ENCODE measurements around the gene GDF10. TPM values are rescaled to one million over a fixed set of nuclear protein-coding genes. Genes with fewer than 3 reads are reported as not detected.

GDF10 gene
- total RNA-seq, 1 experiment from 2014 or later: not detected

- DNase-seq (ENCODE audit: low read depth): no peak
Measured at GRCh38 chr10:47314416-47314970, 14.5 kb downstream of the GDF10 start.

- no peak for DNase-seq (ENCODE audit: low read depth)
Measured at GRCh38 chr10:47315421-47315820, 15.4 kb downstream of the GDF10 start.

GRCh38 chr10:47316131-47316530 is 16.1 kb downstream of the GDF10 start:
- no peak for DNase-seq (ENCODE audit: low read depth)

- no peak for DNase-seq (ENCODE audit: low read depth)
Measured at GRCh38 chr10:47317251-47317650, 17.3 kb downstream of the GDF10 start.

GRCh38 chr10:47318706-47319105 is 18.7 kb downstream of the GDF10 start:
- peak; percentile 63 for DNase-seq (ENCODE audit: low read depth)

- no peak for DNase-seq (ENCODE audit: low read depth)
Measured at GRCh38 chr10:47319784-47320183, 19.8 kb downstream of the GDF10 start.

- DNase-seq (ENCODE audit: low read depth): no peak
Measured at GRCh38 chr10:47320812-47321211, 20.8 kb downstream of the GDF10 start.

GRCh38 chr10:47321521-47322195 is 21.7 kb downstream of the GDF10 start:
- DNase-seq (ENCODE audit: low read depth): no peak

GRCh38 chr10:47322300-47323061 is 22.5 kb downstream of the GDF10 start, which contains the start of gene GDF2:
Gene GDF2 (plus strand): TSS chr10:47322454. CDS start chr10:47322669, 215 bp downstream.
- DNase-seq (ENCODE audit: low read depth): no peak

GRCh38 chr10:47323087-47323486 is 23.1 kb downstream of the GDF10 start:
- no peak for DNase-seq (ENCODE audit: low read depth)

GRCh38 chr10:47323636-47324296 is 23.8 kb downstream of the GDF10 start:
- DNase-seq (ENCODE audit: low read depth): no peak

GRCh38 chr10:47325303-47326291 is 25.6 kb downstream of the GDF10 start:
- no peak for DNase-seq (ENCODE audit: low read depth)

- no peak for DNase-seq (ENCODE audit: low read depth)
Measured at GRCh38 chr10:47326306-47326926, 26.4 kb downstream of the GDF10 start.

GRCh38 chr10:47326927-47327330 is 26.9 kb downstream of the GDF10 start:
- DNase-seq (ENCODE audit: low read depth): no peak

- DNase-seq (ENCODE audit: low read depth): no peak
Measured at GRCh38 chr10:47329855-47330254, 29.9 kb downstream of the GDF10 start.

GRCh38 chr10:47330366-47330765 is 30.4 kb downstream of the GDF10 start:
- no peak for DNase-seq (ENCODE audit: low read depth)

GRCh38 chr10:47330804-47331203 is 30.8 kb downstream of the GDF10 start:
- no peak for DNase-seq (ENCODE audit: low read depth)

GRCh38 chr10:47331491-47331890 is 31.5 kb downstream of the GDF10 start:
- no peak for DNase-seq (ENCODE audit: low read depth)

- DNase-seq (ENCODE audit: low read depth): no peak
Measured at GRCh38 chr10:47331954-47332353, 32.0 kb downstream of the GDF10 start.

GRCh38 chr10:47332371-47332770 is 32.4 kb downstream of the GDF10 start:
- no peak for DNase-seq (ENCODE audit: low read depth)

All from HT1080 (cell line).